Upper lobe of left lung (tissue), 4 donors: ENCODE data around the gene SDC3.

Source experiments
- EP300 ChIP-seq, 4 donors: sonication (generic); formaldehyde crosslinking; IDR thresholded peaks; one replicate each; pipeline ENCODE4 v1.5.1; 2017; ENCODE audit warnings: antibody characterized with exemption in 4 of 4, control low read depth in 2 of 4
- TF ChIP-seq, protein P1 (sequence below), 6 experiments: fragments of 450-650 bp in 4 of 6; fragments of 200-600 bp in 2 of 6; sonication (generic) in 2 of 6; IDR thresholded peaks; one replicate each; pipeline ENCODE4 v1.5.1; 2016 to 2019; ENCODE audit warnings: antibody characterized with exemption in 6 of 6

DNA sequence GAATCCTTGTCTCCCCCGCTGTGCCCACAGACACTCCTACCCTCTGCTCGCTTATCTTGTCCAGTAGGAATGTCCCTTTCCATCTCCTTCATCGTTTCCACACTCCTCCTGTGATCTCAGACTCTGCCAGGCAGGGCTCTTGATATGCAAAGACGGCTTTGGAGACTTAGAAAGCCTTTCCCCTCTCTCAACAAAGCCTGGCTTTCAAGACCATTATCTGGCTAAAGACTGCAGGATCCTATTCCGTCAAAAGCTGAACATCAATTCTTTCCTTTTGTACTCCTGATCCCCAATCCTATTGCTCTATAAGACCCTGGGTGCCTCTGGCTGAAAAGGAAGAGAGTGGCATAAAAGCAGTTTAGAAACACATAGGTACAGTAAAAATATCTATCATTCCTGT lies 63.9 kb downstream of the SDC3 start:
- TF ChIP-seq, protein P1, sequence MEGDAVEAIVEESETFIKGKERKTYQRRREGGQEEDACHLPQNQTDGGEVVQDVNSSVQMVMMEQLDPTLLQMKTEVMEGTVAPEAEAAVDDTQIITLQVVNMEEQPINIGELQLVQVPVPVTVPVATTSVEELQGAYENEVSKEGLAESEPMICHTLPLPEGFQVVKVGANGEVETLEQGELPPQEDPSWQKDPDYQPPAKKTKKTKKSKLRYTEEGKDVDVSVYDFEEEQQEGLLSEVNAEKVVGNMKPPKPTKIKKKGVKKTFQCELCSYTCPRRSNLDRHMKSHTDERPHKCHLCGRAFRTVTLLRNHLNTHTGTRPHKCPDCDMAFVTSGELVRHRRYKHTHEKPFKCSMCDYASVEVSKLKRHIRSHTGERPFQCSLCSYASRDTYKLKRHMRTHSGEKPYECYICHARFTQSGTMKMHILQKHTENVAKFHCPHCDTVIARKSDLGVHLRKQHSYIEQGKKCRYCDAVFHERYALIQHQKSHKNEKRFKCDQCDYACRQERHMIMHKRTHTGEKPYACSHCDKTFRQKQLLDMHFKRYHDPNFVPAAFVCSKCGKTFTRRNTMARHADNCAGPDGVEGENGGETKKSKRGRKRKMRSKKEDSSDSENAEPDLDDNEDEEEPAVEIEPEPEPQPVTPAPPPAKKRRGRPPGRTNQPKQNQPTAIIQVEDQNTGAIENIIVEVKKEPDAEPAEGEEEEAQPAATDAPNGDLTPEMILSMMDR (IDR thresholded peaks at IDR 0.05): no peak
- TF ChIP-seq EP300 (IDR thresholded peaks at IDR 0.05): no peak
